GM13976 (cell line): Measurements from ENCODE around the gene FAM76A.
"Not testable (repeated sequence)": the region's sequence is repeated elsewhere in the genome, so short reads cannot be mapped to it uniquely, and the experiment has no call there.

ENCODE experiments used
- DNase-seq: peaks from one replicate; pipeline ENCODE4 v3.0.0; 2012; ENCODE audit warnings: low spot score
- CTCF ChIP-seq: IDR thresholded peaks from 2 replicates; pipeline ENCODE4 v1.5.1; 2012; ENCODE audit warnings: borderline replicate concordance, mild to moderate bottlenecking; ENCODE audit not compliant: insufficient read depth; ENCODE audit errors: extremely low read depth, missing control alignments, control extremely low read depth
- in situ Hi-C: fragments of 300-500 bp; cut with MboI; formaldehyde crosslinking; loops from one replicate; pipeline ENCODE4 v1.12.0; 2022; ENCODE audit warnings: low sequenced_read_pairs, mixed read lengths, inconsistent platforms; ENCODE audit not compliant: unreplicated experiment

Gene FAM76A

GRCh38 chr1:27725374-27726172, at the start of gene FAM76A:
Gene FAM76A (plus strand): TSS chr1:27725961. CDS start chr1:27726081, 120 bp downstream.
- peak; percentile 69 for TF ChIP-seq CTCF
- peak; percentile 100 for DNase-seq
- in situ Hi-C loops = no loop called here

GRCh38 chr1:27676410-27676809, 49.4 kb upstream of the FAM76A start:
- in situ Hi-C loops = no loop called here
- TF ChIP-seq CTCF = no peak
- no peak for DNase-seq

- TF ChIP-seq CTCF = no peak
- DNase-seq = no peak
Observed at GRCh38 chr1:27678747-27679146, 47.0 kb upstream of the FAM76A start.

GRCh38 chr1:27680225-27680791, 45.5 kb upstream of the FAM76A start:
- in situ Hi-C loops = not testable (repeated sequence)

More at GRCh38 chr1:27678747-27679146, 47.0 kb upstream of the FAM76A start:
- in situ Hi-C loops = no loop called here

GRCh38 chr1:27681580-27681979, 44.2 kb upstream of the FAM76A start:
- in situ Hi-C loops, DNase-seq: not testable (repeated sequence)

More at GRCh38 chr1:27680225-27680791, 45.5 kb upstream of the FAM76A start:
- DNase-seq = not testable (repeated sequence)

GRCh38 chr1:27682351-27682944, 43.3 kb upstream of the FAM76A start:
- in situ Hi-C loops = no loop called here

GRCh38 chr1:27684176-27684575, 41.6 kb upstream of the FAM76A start:
- no peak for DNase-seq
- in situ Hi-C loops = no loop called here
- TF ChIP-seq CTCF = no peak

More at GRCh38 chr1:27682351-27682944, 43.3 kb upstream of the FAM76A start:
- TF ChIP-seq CTCF = no peak
- DNase-seq = no peak
